ENCODE measurements around the gene GPR85. TPM values are rescaled to one million over a fixed set of nuclear protein-coding genes. Genes with fewer than 3 reads are reported as not detected.

GPR85 gene
- total RNA-seq, 2 experiments from 2014 or later: not detected

- CTCF ChIA-PET: no interaction called here
- Mint-ChIP-seq H3K27me3 (peaks cover 5% of the 10 kb centered on the region), H3K27ac (no peak overlapping the region), H3K4me3 (no peak overlapping the region), H3K36me3 (ENCODE audit: low read depth) (no peaks in the 10 kb centered on the region), H3K9me3 (no peaks in the 10 kb centered on the region), H3K4me1 (no peaks in the 10 kb centered on the region)
- DNase-seq: no peak
- POLR2A ChIA-PET: no interaction called here
These were observed 12.8 kb upstream of the GPR85 start for GRCh38 chr7:113099284-113099919.

- H3K4me1 Mint-ChIP-seq: no peaks in the 10 kb centered on the region
- H3K4me3 Mint-ChIP-seq: no peak overlapping the region
- DNase-seq: no peak
- ChIA-PET POLR2A (interaction anchor here (0.6 kb wide), 1 partner anchor 24 kb away, joined by 3 read pairs; no protein-coding TSS in a partner anchor), CTCF (no interaction called here)
- H3K27ac Mint-ChIP-seq: no peak overlapping the region
- H3K9me3 Mint-ChIP-seq: no peaks in the 10 kb centered on the region
- no peaks in the 10 kb centered on the region for H3K36me3 Mint-ChIP-seq (ENCODE audit: low read depth)
- H3K27me3 Mint-ChIP-seq: peaks cover 21% of the 10 kb centered on the region
These were observed 8.1 kb upstream of the GPR85 start for GRCh38 chr7:113094517-113095249.

GRCh38 chr7:113093561-113093960 lies 6.9 kb upstream of the GPR85 start:
- no peaks in the 10 kb centered on the region for H3K36me3 Mint-ChIP-seq (ENCODE audit: low read depth)
- H3K4me1 Mint-ChIP-seq: no peaks in the 10 kb centered on the region
- no peak overlapping the region for H3K27ac Mint-ChIP-seq
- peaks cover 22% of the 10 kb centered on the region for H3K27me3 Mint-ChIP-seq
- POLR2A ChIA-PET: no interaction called here
- no peaks in the 10 kb centered on the region for H3K9me3 Mint-ChIP-seq
- DNase-seq: no peak
- CTCF ChIA-PET: no interaction called here
- H3K4me3 Mint-ChIP-seq: no peak overlapping the region

GRCh38 chr7:113092762-113093161 lies 6.1 kb upstream of the GPR85 start:
- no peak for DNase-seq
- ChIA-PET POLR2A (no interaction called here), CTCF (interaction anchor here (0.7 kb wide), 1 partner anchor 287 kb away, joined by 4 read pairs; no protein-coding TSS in a partner anchor)
- no peak overlapping the region for H3K27ac Mint-ChIP-seq
- H3K4me1 Mint-ChIP-seq: no peaks in the 10 kb centered on the region
- no peaks in the 10 kb centered on the region for H3K9me3 Mint-ChIP-seq
- H3K27me3 Mint-ChIP-seq: peaks cover 30% of the 10 kb centered on the region
- H3K4me3 Mint-ChIP-seq: no peak overlapping the region
- H3K36me3 Mint-ChIP-seq (ENCODE audit: low read depth): no peaks in the 10 kb centered on the region

- no peak for DNase-seq
- Mint-ChIP-seq H3K36me3 (ENCODE audit: low read depth) (no peaks in the 10 kb centered on the region), H3K4me3 (no peak overlapping the region), H3K27me3 (peaks cover 45% of the 10 kb centered on the region), H3K27ac (no peak overlapping the region), H3K9me3 (no peaks in the 10 kb centered on the region), H3K4me1 (peaks cover 2% of the 10 kb centered on the region)
- ChIA-PET POLR2A (no interaction called here), CTCF (no interaction called here)
These were observed 708 bp upstream of the GPR85 start for GRCh38 chr7:113087071-113087998.

GRCh38 chr7:113085781-113086390 lies 741 bp downstream of the GPR85 start:
- no peaks in the 10 kb centered on the region for H3K36me3 Mint-ChIP-seq (ENCODE audit: low read depth)
- H3K9me3 Mint-ChIP-seq: no peaks in the 10 kb centered on the region
- H3K4me3 Mint-ChIP-seq: no peak overlapping the region
- POLR2A ChIA-PET: no interaction called here
- H3K4me1 Mint-ChIP-seq: peaks cover 2% of the 10 kb centered on the region
- H3K27ac Mint-ChIP-seq: no peak overlapping the region
- CTCF ChIA-PET: interaction anchor here (0.7 kb wide), 1 partner anchor 11 kb away, joined by 4 read pairs; no protein-coding TSS in a partner anchor
- DNase-seq: no peak
- H3K27me3 Mint-ChIP-seq: peaks cover 44% of the 10 kb centered on the region

GRCh38 chr7:113084496-113085172 lies 2.0 kb downstream of the GPR85 start:
- Mint-ChIP-seq H3K36me3 (ENCODE audit: low read depth) (no peaks in the 10 kb centered on the region), H3K9me3 (no peaks in the 10 kb centered on the region), H3K4me1 (peaks cover 2% of the 10 kb centered on the region), H3K27ac (no peak overlapping the region), H3K27me3 (peaks cover 46% of the 10 kb centered on the region), H3K4me3 (no peak overlapping the region)
- CTCF ChIA-PET: no interaction called here
- DNase-seq: no peak
- POLR2A ChIA-PET: no interaction called here

- Mint-ChIP-seq H3K9me3 (no peaks in the 10 kb centered on the region), H3K4me1 (peaks cover 2% of the 10 kb centered on the region), H3K36me3 (ENCODE audit: low read depth) (no peaks in the 10 kb centered on the region), H3K27ac (no peak overlapping the region), H3K27me3 (peaks cover 45% of the 10 kb centered on the region), H3K4me3 (no peak overlapping the region)
- ChIA-PET POLR2A (no interaction called here), CTCF (no interaction called here)
- DNase-seq: no peak
These were observed 2.7 kb downstream of the GPR85 start for GRCh38 chr7:113083816-113084495.

GRCh38 chr7:113083132-113083815 lies 3.4 kb downstream of the GPR85 start:
- H3K9me3 Mint-ChIP-seq: no peaks in the 10 kb centered on the region
- peaks cover 42% of the 10 kb centered on the region for H3K27me3 Mint-ChIP-seq
- DNase-seq: no peak
- peaks cover 2% of the 10 kb centered on the region for H3K4me1 Mint-ChIP-seq
- ChIA-PET CTCF (no interaction called here), POLR2A (no interaction called here)
- H3K36me3 Mint-ChIP-seq (ENCODE audit: low read depth): no peaks in the 10 kb centered on the region
- no peak overlapping the region for H3K27ac Mint-ChIP-seq
- H3K4me3 Mint-ChIP-seq: no peak overlapping the region

- CTCF ChIA-PET: no interaction called here
- H3K9me3 Mint-ChIP-seq: no peaks in the 10 kb centered on the region
- H3K27me3 Mint-ChIP-seq: peaks cover 16% of the 10 kb centered on the region
- H3K4me3 Mint-ChIP-seq: no peak overlapping the region
- POLR2A ChIA-PET: no interaction called here
- no peaks in the 10 kb centered on the region for H3K4me1 Mint-ChIP-seq
- H3K36me3 Mint-ChIP-seq (ENCODE audit: low read depth): no peaks in the 10 kb centered on the region
- no peak overlapping the region for H3K27ac Mint-ChIP-seq
- DNase-seq: no peak
These were observed 8.3 kb downstream of the GPR85 start for GRCh38 chr7:113078331-113078730.

- Mint-ChIP-seq H3K36me3 (ENCODE audit: low read depth) (no peaks in the 10 kb centered on the region), H3K4me3 (no peak overlapping the region), H3K27me3 (peaks cover 16% of the 10 kb centered on the region), H3K4me1 (no peaks in the 10 kb centered on the region), H3K27ac (no peak overlapping the region), H3K9me3 (no peaks in the 10 kb centered on the region)
- no peak for DNase-seq
- ChIA-PET POLR2A (no interaction called here), CTCF (no interaction called here)
These were observed 9.9 kb downstream of the GPR85 start for GRCh38 chr7:113076703-113077102.

- POLR2A ChIA-PET: no interaction called here
- H3K27ac Mint-ChIP-seq: no peak overlapping the region
These were observed 15.2 kb downstream of the GPR85 start for GRCh38 chr7:113071465-113071864.

More at GRCh38 chr7:113071465-113071864, 15.2 kb downstream of the GPR85 start:
- Mint-ChIP-seq H3K4me1 (no peaks in the 10 kb centered on the region), H3K9me3 (no peaks in the 10 kb centered on the region), H3K27me3 (peaks cover 8% of the 10 kb centered on the region), H3K36me3 (ENCODE audit: low read depth) (no peaks in the 10 kb centered on the region), H3K4me3 (no peak overlapping the region)
- no peak for DNase-seq
- CTCF ChIA-PET: no interaction called here

Measured in activated CD4-positive, alpha-beta T cell treated with anti-CD3 and anti-CD28 coated beads, Interleukin-2, amount 10 ng/mL, durations not matched to agents 7 days and 5 days (primary cell).